Neural progenitor cell (in vitro differentiated cells): ENCODE data around the gene ATXN1.

Source experiments
- CTCF ChIP-seq: fragments of 200-600 bp; sonication (generic); IDR thresholded peaks from 2 replicates; pipeline ENCODE4 v1.5.1; 2017; ENCODE audit warnings: antibody characterized with exemption, mild to moderate bottlenecking
- EZH2 ChIP-seq: fragments of 200-600 bp; sonication (generic); IDR thresholded peaks from 2 replicates; pipeline ENCODE4 v1.6.1; 2017; ENCODE audit warnings: antibody characterized with exemption, mild to moderate bottlenecking, moderate library complexity

GRCh38 chr6:16651871-16652270 lies 109.4 kb downstream of the ATXN1 start:
- no peak for TF ChIP-seq CTCF
- no peak for TF ChIP-seq EZH2
